Head of caudate nucleus (tissue), 42 donors: ENCODE data around the gene C19orf67.
"Not testable (repeated sequence)": the region's sequence is repeated elsewhere in the genome, so short reads cannot be mapped to it uniquely, and the experiment has no call there.

Experiments used
- DNase-seq, 42 donors: peaks; one replicate each; pipeline versions ENCODE4 v3.0.0 to v3.0.0-alpha.2; 2020 to 2021; ENCODE audit warnings: mixed read lengths in 7 of 42
- intact Hi-C: fragments of 100-400 bp; cut with DNase I; formaldehyde crosslinking; loops from one replicate; pipeline ENCODE4 v1.15.0; 2022

C19orf67 gene

DNA sequence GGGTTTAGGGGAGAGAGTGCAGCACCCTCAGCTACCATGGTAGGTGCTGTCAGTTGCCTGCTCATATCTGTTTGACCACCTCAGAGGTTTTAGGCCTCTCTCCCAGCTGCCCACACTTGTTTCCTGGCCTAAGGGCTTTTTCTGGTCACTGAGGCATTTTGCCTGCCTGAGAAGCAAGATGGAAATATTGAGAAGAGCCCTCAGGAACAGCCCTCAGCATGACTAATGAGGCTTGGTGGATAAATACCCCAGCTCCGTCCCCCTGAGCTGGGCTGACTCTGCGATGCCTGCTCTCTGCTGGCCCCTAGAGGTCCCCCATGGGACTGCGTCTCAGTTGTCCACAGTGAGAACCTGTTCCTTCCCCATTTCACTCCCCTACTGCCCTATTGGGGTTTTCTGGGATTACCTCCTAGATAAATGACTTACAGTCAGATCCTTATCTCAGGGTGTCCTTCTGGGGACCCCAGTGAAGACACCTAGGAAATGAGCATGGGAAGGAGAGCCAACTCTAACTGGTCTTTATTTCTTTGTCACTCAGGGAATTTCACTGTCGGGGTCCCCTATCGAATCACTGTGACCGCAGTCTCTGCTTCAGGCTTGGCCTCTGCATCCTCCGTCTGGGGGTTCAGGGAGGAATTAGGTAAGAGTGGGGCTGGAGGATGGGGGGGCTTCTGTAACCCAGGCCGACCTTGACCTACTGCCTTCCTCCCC lies 37.0 kb downstream of the C19orf67 start:
- peak in 33 of 42 donors; percentile 12 to 75 (median 40) for DNase-seq
- intact Hi-C loops, result no loop called here

- DNase-seq, intact Hi-C loops: not testable (repeated sequence)
Observed at GRCh38 chr19:14047866-14048265, 37.7 kb downstream of the C19orf67 start.

DNA sequence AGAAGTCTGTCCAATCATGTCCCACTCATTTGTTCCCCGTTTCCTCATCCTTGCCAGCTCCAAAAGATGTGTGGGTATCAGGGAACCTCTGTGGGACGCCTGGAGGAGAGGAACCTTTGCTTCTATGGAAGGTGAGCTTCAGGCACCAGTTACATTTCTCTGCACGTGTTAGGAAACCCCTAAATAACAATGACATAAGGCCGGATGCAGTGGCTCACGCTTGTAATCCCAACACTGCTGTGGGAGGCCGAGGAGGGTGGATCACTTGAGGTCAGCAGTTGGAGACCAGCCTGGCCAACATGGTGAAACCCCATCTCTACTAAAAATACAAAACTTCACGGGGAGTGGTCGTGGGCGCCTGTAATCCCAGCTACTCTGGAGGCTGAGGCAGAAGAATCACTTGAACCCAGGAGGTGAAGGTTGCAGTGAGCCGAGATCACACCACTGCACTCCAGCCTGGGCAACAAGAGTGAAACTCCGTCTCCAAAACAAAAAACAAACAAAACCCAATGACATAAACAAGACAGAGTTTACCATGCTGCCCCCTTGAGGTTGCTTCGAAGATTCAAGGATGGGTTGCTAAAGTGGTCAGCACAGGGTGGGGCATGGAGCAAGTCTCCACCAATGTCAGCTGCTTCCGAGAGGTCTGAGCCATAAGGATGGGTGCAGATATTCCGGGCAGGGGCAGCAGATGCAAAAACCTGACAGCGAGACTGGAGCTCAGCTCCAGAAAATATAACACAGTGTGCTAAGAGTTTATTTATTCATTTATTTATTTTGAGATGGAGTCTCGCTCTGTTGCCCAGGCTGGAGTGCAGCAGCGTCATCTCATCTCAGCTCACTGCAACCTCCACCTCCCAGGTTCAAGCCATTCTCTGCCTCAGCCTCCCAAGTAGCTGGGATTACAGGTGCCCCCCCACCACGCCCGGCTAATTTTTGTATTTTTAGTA lies 42.6 kb downstream of the C19orf67 start:
- peak in 29 of 42 donors; percentile 8 to 79 (median 32) for DNase-seq
- intact Hi-C loops, result not testable (repeated sequence)

DNA sequence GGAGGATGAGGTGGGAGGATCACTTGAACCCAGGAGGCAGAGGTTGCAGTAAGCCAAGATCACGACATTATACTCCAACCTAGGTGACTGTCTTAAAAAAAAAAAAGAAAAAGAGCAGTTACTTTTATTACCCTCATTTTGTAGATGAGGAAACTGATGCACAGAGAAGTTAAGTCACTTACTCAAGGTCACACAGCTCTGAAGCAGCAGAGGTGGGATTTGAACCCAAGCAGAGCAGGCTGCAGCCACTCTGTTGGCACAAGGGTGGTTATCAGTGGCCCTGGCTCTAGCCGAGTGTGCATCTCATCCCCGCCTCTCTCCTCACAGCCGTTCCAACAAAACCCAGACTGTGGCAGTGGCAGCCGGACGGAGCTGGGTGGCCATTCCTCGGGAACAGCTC lies 46.4 kb downstream of the C19orf67 start:
- intact Hi-C loops, result no loop called here
- no peak for DNase-seq

DNA sequence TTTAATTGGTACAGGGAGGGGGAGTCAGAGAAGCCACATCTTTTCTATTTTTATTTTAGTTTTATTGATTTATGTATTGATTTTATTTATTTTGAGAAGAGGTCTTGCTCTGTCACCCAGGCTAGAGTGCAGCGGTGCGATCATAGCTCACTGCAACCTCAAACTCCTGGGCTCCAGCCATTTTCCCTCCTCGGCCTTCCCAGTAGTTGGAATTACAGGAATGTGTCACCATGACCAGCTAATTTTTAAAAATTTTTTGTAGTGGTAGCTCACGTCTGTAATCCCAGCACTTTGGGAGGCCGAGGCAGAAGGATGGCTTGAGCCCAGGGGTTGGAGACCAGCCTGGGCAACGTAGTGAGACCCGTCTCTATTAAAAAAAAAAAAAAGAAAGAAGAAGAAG lies 49.9 kb downstream of the C19orf67 start:
- intact Hi-C loops, result no loop called here

DNA sequence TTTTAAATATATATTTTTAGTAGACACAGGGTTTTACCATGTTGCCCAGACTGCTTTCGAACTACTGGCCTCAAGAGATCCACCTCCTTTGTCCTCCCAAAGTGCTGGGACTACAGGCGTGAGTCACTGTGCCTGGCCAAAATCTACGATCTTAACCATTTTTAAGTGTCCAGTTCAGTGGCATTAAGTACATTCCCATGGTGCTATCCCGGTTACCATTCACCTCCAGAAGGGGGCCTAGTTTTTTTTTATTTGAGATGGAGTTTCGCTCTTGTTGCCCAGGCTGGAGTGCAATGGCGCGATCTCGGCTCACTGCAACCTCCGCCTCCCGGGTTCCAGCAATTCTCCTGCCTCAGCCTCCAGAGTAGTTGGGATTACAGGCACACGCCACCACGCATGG lies 50.4 kb downstream of the C19orf67 start:
- intact Hi-C loops, DNase-seq: not testable (repeated sequence)

More for the DNA sequence above, 49.9 kb downstream of the C19orf67 start:
- no peak for DNase-seq

DNA sequence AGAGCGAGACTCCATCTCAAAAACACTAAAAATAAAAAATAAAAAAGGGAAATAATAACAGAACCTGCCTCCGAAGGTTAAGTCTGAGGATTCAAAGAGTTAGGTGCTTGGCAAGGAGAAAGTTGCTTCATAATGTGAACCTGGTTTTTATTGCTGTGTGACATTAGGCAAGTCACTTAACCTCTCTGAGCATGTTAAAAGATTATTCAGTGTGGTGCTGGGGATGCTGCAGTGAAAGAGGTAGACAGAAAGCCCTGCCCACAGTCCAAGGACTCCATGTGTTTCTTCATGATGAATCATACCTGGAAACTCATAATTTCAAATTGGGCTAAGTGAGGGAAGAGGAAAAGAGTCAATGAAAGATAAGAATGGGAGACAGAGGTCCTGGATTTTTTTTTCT lies 51.6 kb downstream of the C19orf67 start:
- no peak for DNase-seq
- intact Hi-C loops, result no loop called here

DNA sequence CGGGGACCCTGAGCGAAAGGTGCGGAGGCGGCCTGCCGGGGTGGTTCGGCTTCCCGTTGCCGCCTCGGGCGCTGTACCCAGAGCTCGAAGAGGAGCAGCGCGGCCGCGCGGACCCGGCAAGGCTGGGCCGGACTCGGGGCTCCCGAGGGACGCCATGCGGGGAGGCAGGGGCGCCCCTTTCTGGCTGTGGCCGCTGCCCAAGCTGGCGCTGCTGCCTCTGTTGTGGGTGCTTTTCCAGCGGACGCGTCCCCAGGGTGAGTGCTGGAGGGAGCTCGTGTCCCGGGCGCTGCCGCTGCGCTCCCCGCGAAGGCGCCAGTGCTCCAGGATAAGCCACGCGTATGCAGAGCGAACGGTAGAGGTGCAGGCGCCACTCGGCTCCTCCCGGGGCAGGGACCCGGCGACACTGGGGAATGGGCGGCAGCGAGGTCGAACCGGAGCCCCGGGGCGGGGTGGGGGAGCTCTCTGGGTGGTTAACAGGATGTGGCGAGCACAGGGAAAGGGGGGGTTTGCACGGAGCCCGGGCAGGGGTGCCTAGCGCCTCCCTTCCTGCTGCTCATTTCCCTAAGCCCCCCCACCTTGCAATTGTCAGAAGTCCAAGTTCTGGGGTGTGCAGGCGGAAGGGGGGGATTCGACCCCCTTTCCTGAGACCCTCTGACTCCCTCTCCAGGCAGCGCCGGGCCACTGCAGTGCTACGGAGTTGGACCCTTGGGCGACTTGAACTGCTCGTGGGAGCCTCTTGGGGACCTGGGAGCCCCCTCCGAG lies 53.7 kb downstream of the C19orf67 start, which contains the start of gene IL27RA:
TSS of gene IL27RA (plus strand) at position 44 of the 762 bp plus-strand sequence. CDS start at position 155, 111 bp downstream.
- peak; percentile 9 to 75 (median 48) for DNase-seq
- intact Hi-C loops, result no loop called here
